SKM-1 (cell line): ENCODE data around the gene GAS6.
A peak's percentile ranks its signal among the peaks of the same experiment; 100 is the strongest.

Experiments used
- DNase-seq: peaks from one replicate; lab custom pipeline; 2025; ENCODE audit not compliant: unreplicated experiment; lab: John Stamatoyannopoulos, UW

The GAS6 gene

GRCh38 chr13:113822266-113822665 is 41.6 kb downstream of the GAS6 start:
- DNase-seq = no peak

GRCh38 chr13:113821847-113822246 is 42.0 kb downstream of the GAS6 start:
- no peak for DNase-seq

GRCh38 chr13:113820813-113821651 is 42.8 kb downstream of the GAS6 start:
- DNase-seq = no peak

- DNase-seq = no peak
These were observed 43.9 kb downstream of the GAS6 start for GRCh38 chr13:113819731-113820715.

- DNase-seq = no peak
These were observed 44.5 kb downstream of the GAS6 start for GRCh38 chr13:113819341-113819730.

- no peak for DNase-seq
These were observed 45.1 kb downstream of the GAS6 start for GRCh38 chr13:113818700-113819295.

GRCh38 chr13:113817860-113818691 is 45.8 kb downstream of the GAS6 start:
- no peak for DNase-seq

- DNase-seq = peak; percentile 54
These were observed 46.7 kb downstream of the GAS6 start for GRCh38 chr13:113816946-113817859.

- no peak for DNase-seq
These were observed 47.5 kb downstream of the GAS6 start for GRCh38 chr13:113816254-113816929.

GRCh38 chr13:113815151-113816058 is 48.5 kb downstream of the GAS6 start:
- peak; percentile 70 for DNase-seq

GRCh38 chr13:113814435-113814821 is 49.4 kb downstream of the GAS6 start:
- DNase-seq = no peak

- DNase-seq = no peak
These were observed 50.0 kb downstream of the GAS6 start for GRCh38 chr13:113813749-113814434.

GRCh38 chr13:113813070-113813748 is 50.7 kb downstream of the GAS6 start:
- DNase-seq = no peak

GRCh38 chr13:113812178-113813040 is 51.5 kb downstream of the GAS6 start:
- DNase-seq = no peak

- no peak for DNase-seq
These were observed 52.6 kb downstream of the GAS6 start for GRCh38 chr13:113811081-113811928.
